Left lung (tissue), 10 donors: ENCODE measurements around the gene CD96. TPM values are rescaled to one million over a fixed set of nuclear protein-coding genes. Genes with fewer than 3 reads are reported as not detected.
"Not testable (repeated sequence)": the region's sequence is repeated elsewhere in the genome, so short reads cannot be mapped to it uniquely, and the experiment has no call there.

Source experiments
- ATAC-seq: fragments of 200-7000 bp; cut with Tn5 transposase; one replicate; pipeline ENCODE4 v1.9.1; 2020; ENCODE audit warnings: moderate library complexity
- DNase-seq, 4 donors: peaks; one replicate each; pipeline ENCODE4 v3.0.0-alpha.2; 2013 to 2020
- H3K27ac ChIP-seq, 2 donors: fragments of 200-600 bp; sonication (generic) in 1 of 2; one replicate each; pipeline versions ENCODE4 v1.5.0 to v1.8.0; 2020 to 2021
- H3K27me3 ChIP-seq, 2 donors: fragments of 200-600 bp; sonication (generic) in 1 of 2; one replicate each; pipeline versions ENCODE4 v1.5.0 to v1.8.0; 2020 to 2021
- H3K36me3 ChIP-seq, 2 donors: fragments of 200-600 bp; sonication (generic) in 1 of 2; one replicate each; pipeline versions ENCODE4 v1.5.0 to v1.8.0; 2020 to 2021
- H3K4me1 ChIP-seq, 2 donors: fragments of 200-600 bp; one replicate each; pipeline ENCODE4 v1.8.0; 2021
- H3K4me3 ChIP-seq, 2 donors: fragments of 200-600 bp; sonication (generic) in 1 of 2; one replicate each; pipeline versions ENCODE4 v1.5.0 to v1.8.0; 2020 to 2021; ENCODE audit warnings: mild to moderate bottlenecking in 1 of 2
- H3K9me3 ChIP-seq, 2 donors: fragments of 200-600 bp; sonication (generic) in 1 of 2; one replicate each; pipeline versions ENCODE4 v1.5.0 to v1.8.0; 2020 to 2021
- CTCF ChIP-seq, 2 donors: fragments of 200-600 bp; sonication (generic) in 1 of 2; IDR thresholded peaks; one replicate each; pipeline versions ENCODE4 v1.5.0 to v1.8.0; 2021; ENCODE audit warnings: antibody characterized with exemption in 2 of 2
- intact Hi-C, 2 donors: fragments of 100-400 bp; cut with DNase I; formaldehyde crosslinking; loops; one replicate each; pipeline versions ENCODE4 v1.11.2 to v1.14.2; 2022
- polyA plus RNA-seq, 6 donors: library from polyadenylated mRNA; unstranded; fragments of 120-200 nt; gene quantifications; one replicate each; pipeline ENCODE4 v1.2.1, GENCODE V29; 2013; ENCODE audit not compliant: insufficient read length in 6 of 6
- total RNA-seq, 2 donors: library from RNA; stranded (reverse); fragmentation: NEBNext Ultra II Directional; extraction: Animal tissue kit (Norgen Biotek cat#: 25700); gene quantifications; one replicate each; pipeline ENCODE4 v1.2.1, GENCODE V29; 2021
- donor health status: DM: no; HTN: yes; CAD: no.
- donor health status: DM: no; HTN: no; CAD: no.

The CD96 gene
- total and polyA plus RNA-seq, 8 donors = 0.53 to 5.3 (median 1.0) TPM

- Histone ChIP-seq H3K36me3 (no peaks in the 10 kb centered on the region), H3K4me1 (no peaks in the 10 kb centered on the region), H3K4me3 (no peak overlapping the region), H3K9me3 (no peaks in the 10 kb centered on the region), H3K27me3 (no peaks in the 10 kb centered on the region), H3K27ac (no peak overlapping the region)
- no peak for DNase-seq
- intact Hi-C loops = no loop called here
- TF ChIP-seq CTCF (IDR thresholded peaks at IDR 0.05) = no peak
- no peak for ATAC-seq
These were observed 32.7 kb upstream of the CD96 start for GRCh38 chr3:111509308-111509707.

- H3K9me3 ChIP-seq = no peaks in the 10 kb centered on the region
- H3K36me3 ChIP-seq = no peaks in the 10 kb centered on the region
- ATAC-seq (no peak), DNase-seq (peak in 1 of 4 donors; percentile 45)
- no peak overlapping the region for H3K27ac ChIP-seq
- no peak for TF ChIP-seq CTCF (IDR thresholded peaks at IDR 0.05)
- intact Hi-C loops = no loop called here
- no peaks in the 10 kb centered on the region for H3K27me3 ChIP-seq
- H3K4me3 ChIP-seq = no peak overlapping the region
- H3K4me1 ChIP-seq = no peaks in the 10 kb centered on the region
These were observed 24.2 kb upstream of the CD96 start for GRCh38 chr3:111517801-111518200.

- Histone ChIP-seq H3K9me3 (no peaks in the 10 kb centered on the region), H3K4me1 (no peaks in the 10 kb centered on the region), H3K27ac (no peak overlapping the region), H3K27me3 (no peaks in the 10 kb centered on the region), H3K36me3 (no peaks in the 10 kb centered on the region), H3K4me3 (no peak overlapping the region)
- no peak for ATAC-seq
- intact Hi-C loops = no loop called here
- TF ChIP-seq CTCF (IDR thresholded peaks at IDR 0.05) = no peak
- no peak for DNase-seq
These were observed 22.7 kb upstream of the CD96 start for GRCh38 chr3:111519178-111519855.

GRCh38 chr3:111521891-111522290 is 20.1 kb upstream of the CD96 start:
- H3K27me3 ChIP-seq = no peaks in the 10 kb centered on the region
- no peak overlapping the region for H3K4me3 ChIP-seq
- H3K36me3 ChIP-seq = no peaks in the 10 kb centered on the region
- DNase-seq (peak in 1 of 4 donors; percentile 46), ATAC-seq (no peak)
- H3K4me1 ChIP-seq = no peaks in the 10 kb centered on the region
- H3K9me3 ChIP-seq = no peaks in the 10 kb centered on the region
- intact Hi-C loops = no loop called here
- H3K27ac ChIP-seq = no peak overlapping the region
- TF ChIP-seq CTCF (IDR thresholded peaks at IDR 0.05) = no peak

- H3K9me3 ChIP-seq, H3K27me3 ChIP-seq, DNase-seq, H3K4me3 ChIP-seq, H3K36me3 ChIP-seq, H3K27ac ChIP-seq, H3K4me1 ChIP-seq, intact Hi-C loops, ATAC-seq: not testable (repeated sequence)
These were observed 17.5 kb upstream of the CD96 start for GRCh38 chr3:111524486-111524885.

- DNase-seq (no peak), ATAC-seq (no peak)
- peaks cover 0 to 5% of the 10 kb centered on the region in 2 donors for H3K9me3 ChIP-seq
- H3K36me3 ChIP-seq = no peaks in the 10 kb centered on the region
- intact Hi-C loops = no loop called here
- H3K27me3 ChIP-seq = no peaks in the 10 kb centered on the region
- H3K4me1 ChIP-seq = no peaks in the 10 kb centered on the region
- no peak overlapping the region for H3K27ac ChIP-seq
- no peak for TF ChIP-seq CTCF (IDR thresholded peaks at IDR 0.05)
- no peak overlapping the region for H3K4me3 ChIP-seq
These were observed 10.6 kb upstream of the CD96 start for GRCh38 chr3:111531446-111531845.
